Left cardiac atrium (tissue), 4 donors: ENCODE measurements around the gene TMEM258. TPM values are rescaled to one million over a fixed set of nuclear protein-coding genes. Genes with fewer than 3 reads are reported as not detected.

Source experiments
- ATAC-seq, 2 donors: fragments of 200-7000 bp; cut with Tn5 transposase; one replicate each; pipeline ENCODE4 v1.9.1; 2020; ENCODE audit warnings: mild to moderate bottlenecking in 2 of 2, moderate library complexity in 2 of 2
- DNase-seq: peaks from one replicate; pipeline ENCODE4 v3.0.0-alpha.2; 2020
- intact Hi-C, 2 donors: fragments of 100-400 bp; cut with DNase I; formaldehyde crosslinking; loops; one replicate each; pipeline versions ENCODE4 v1.14.1 to v1.15.1; 2022 to 2023
- total RNA-seq, 2 donors: library from RNA; stranded (reverse); fragmentation: NEBNext Ultra II Directional; extraction: Animal tissue kit (Norgen Biotek cat#: 25700); gene quantifications; one replicate each; pipeline ENCODE4 v1.2.1, GENCODE V29; 2021
- donor health status: DM: no; HTN: yes; CAD: no.
- donor health status: DM: no; HTN: yes; CAD: no; lungs with severe emphysema.
- donor health status: DM: yes; HTN: yes; CAD: no.
- donor health status: Dilated cardiomyopathy.

The TMEM258 gene
- total RNA-seq, 2 donors from 2014 or later, result 112 to 114 TPM

DNA sequence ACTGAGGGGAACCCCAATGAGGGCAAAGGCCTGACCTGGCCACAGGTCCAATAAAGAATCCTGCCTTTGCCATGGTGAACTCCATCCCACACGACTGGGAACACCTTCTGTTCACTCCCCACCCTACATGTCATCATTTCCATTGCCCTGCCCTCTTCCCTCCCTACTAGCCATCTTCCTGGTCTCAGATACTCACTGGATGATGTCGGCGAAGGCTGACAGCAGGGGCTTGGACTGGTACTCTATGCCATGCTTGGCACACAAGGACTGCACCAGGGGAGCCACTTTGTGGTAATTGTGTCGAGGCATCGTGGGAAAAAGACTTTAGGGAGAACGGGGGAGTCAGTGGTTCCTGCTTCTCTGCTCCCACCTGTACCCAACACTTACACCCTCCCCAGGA lies 10.2 kb upstream of the TMEM258 start:
- ATAC-seq (no peak), DNase-seq (no peak)
- intact Hi-C loops, result loop anchor here in 1 of 2 donors (5.0 to 10.0 kb wide), 3 partner anchors 62 to 272 kb away; partner anchors contain the start of gene BEST1

DNA sequence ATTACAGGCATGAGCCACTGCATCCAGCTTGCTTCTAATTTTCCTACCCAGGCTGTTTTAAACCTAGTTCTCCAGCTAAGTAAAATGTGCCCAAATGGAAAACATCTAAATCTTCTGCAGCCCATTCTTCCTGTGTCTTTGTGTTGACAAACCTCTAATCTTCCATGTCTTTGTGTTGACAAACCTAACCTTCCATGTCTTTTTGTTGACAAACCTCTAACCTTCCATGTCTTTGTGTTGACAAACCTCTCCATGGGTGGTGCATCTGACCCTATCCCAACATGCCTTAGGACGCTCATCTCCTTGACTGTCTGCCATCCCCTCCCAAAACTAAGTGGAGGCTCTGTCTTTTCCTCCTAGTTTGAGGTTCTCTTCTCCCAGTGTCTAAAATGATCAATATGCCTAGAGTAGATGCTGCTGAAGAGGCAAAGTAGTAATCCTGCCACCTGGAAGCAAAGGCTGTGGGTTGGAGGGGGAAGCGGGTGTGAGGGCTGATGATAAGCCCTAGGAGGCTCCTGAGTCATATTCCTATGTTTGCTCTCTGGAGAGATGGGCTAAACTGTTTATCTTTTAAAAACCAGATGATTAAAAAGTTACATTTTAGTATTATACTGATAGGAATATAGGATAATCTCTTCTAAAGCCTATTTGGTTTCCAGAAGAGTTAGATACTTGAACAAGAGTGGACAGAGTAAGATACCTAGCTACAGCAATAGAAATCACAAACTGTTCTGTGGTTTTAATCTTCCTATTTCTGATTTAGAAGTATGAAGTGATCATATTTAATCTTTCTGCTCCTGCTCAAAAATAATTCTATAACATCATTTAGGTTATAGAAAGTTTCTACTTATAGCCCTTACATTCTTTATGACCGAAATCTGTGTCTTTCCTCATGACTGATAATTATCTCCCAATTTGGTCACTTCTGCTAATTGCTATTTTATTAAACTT lies 8.2 kb upstream of the TMEM258 start:
- ATAC-seq (no peak), DNase-seq (no peak)
- intact Hi-C loops, result loop anchor here in 1 of 2 donors (5.0 to 10.0 kb wide), 3 partner anchors 64 to 274 kb away; partner anchors contain the start of gene BEST1

DNA sequence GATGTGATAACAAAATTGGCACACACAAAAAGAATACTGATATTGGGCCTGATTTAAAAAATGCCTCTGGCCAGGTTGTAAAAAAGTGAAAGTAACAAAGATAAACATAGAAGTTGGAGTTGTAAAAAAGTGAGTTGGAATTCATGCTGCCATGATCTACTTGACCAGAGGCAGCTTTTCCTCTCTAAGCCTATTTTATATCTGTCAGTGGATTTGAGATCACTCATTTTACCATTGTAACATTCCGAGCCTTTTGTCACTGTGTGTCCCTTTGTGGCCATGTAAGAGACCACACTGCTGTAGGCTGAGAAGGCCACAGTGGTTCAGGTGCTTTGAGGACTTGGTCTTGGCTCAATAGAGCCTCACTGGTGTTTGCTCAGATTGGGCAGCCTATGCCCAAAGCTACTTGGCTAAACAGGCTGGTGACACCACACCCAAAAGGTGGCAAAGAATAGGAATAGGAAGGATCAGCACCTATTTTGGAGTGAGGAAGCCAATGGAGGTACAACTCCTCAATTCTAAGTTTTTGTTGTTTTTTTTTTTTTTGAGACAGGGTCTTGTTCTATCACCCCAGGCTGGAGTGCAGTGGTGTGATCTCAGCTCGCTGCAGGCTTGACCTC lies 7.4 kb upstream of the TMEM258 start:
- DNase-seq (no peak), ATAC-seq (no peak)
- intact Hi-C loops, result loop anchor here (5.0 to 10.0 kb wide), 5 partner anchors 65 to 308 kb away; partner anchors contain the start of gene BEST1 (in 1 of the 2)

DNA sequence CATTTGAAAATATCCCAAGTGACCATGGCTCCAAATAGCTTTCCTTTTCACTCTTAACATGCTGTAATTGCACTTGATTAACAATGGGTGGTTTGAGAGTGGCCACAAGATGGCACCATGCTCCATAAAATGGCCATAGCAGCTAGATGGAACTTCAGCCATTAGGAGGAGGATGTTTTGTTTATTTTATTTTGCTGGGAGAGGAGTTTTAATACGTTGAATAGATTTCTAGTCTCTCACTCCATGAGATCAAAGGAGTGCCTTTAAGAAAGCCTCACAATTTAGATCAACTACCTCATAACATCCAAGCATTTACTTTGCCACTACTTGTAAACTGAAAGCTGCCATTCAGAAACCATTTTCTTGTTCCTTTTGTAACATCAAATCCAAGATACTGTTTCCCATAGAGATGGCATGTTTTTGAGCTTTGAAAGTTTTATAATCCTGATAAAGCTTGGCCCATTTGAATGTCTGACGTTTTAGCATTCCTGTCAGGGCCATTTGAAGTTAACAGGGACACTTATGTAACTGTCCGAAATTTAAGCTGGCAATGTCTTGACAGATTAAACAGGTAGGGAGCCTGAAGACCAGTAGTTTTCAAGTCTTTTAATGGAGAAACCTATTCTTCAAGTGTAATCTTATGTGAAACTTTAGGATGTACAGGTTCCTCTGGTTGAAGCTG lies 5.0 kb upstream of the TMEM258 start:
- intact Hi-C loops, result loop anchor here in 1 of 2 donors (2.0 to 5.0 kb wide), 4 partner anchors 100 to 310 kb away; no protein-coding TSS in a partner anchor
- ATAC-seq (peak; percentile 15 to 38), DNase-seq (peak; percentile 82)

DNA sequence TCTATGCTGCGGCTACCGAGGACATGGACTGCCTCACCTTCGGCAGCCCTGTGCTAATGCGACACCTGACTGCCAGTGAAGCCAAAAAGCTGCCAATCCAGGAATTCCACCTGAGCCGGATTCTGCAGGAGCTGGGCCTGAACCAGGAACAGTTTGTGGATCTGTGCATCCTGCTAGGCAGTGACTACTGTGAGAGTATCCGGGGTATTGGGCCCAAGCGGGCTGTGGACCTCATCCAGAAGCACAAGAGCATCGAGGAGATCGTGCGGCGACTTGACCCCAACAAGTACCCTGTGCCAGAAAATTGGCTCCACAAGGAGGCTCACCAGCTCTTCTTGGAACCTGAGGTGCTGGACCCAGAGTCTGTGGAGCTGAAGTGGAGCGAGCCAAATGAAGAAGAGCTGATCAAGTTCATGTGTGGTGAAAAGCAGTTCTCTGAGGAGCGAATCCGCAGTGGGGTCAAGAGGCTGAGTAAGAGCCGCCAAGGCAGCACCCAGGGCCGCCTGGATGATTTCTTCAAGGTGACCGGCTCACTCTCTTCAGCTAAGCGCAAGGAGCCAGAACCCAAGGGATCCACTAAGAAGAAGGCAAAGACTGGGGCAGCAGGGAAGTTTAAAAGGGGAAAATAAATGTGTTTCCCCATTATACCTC lies 3.6 kb upstream of the TMEM258 start:
- ATAC-seq (no peak), DNase-seq (no peak)
- intact Hi-C loops, result loop anchor here in 1 of 2 donors (2.0 to 5.0 kb wide), 4 partner anchors 101 to 311 kb away; no protein-coding TSS in a partner anchor

DNA sequence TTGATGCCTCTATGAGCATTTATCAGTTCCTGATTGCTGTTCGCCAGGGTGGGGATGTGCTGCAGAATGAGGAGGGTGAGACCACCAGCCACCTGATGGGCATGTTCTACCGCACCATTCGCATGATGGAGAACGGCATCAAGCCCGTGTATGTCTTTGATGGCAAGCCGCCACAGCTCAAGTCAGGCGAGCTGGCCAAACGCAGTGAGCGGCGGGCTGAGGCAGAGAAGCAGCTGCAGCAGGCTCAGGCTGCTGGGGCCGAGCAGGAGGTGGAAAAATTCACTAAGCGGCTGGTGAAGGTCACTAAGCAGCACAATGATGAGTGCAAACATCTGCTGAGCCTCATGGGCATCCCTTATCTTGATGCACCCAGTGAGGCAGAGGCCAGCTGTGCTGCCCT lies 3.1 kb upstream of the TMEM258 start:
- intact Hi-C loops, result loop anchor here in 1 of 2 donors (5.0 kb wide), 2 partner anchors 102 to 312 kb away; no protein-coding TSS in a partner anchor
- no peak for DNase-seq
- no peak for ATAC-seq

DNA sequence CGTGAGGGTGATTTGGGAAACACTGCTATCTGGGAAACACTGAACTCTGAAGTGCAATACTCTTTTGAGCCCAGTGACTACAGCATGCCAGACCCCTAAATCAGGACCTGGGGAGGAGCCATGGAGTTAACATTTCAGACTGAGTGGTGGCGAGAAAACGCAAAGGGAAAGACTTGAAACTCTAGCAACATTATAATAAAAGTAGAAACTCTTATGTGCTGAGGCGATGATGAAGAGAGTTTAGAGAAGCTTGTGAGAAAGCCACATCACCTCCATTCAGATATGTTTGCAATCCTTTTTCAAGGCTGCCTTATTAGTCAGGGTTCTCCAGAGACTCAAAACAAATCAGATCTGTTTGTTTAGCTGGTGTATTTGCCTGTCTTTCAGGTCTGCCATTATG lies 2.2 kb upstream of the TMEM258 start:
- intact Hi-C loops, result no loop called here
- ATAC-seq (no peak), DNase-seq (no peak)

DNA sequence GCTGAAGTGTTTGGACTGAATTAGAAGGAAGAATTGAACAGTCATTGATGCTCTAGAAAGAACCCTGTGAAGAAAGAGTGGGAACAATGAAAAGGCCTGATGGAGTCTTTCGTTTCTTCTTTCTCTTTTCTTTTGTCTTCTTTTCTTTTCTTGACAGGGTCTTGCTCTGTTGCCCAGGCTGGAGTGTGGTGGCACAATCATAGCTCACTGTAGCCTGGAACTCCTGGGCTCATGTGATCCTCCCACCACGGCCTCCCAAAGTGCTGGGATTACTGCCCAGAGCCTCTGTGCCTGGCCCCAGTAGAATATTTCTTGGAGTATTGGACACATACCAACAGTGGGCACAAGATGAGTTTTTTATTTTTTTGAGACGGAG lies 1.4 kb upstream of the TMEM258 start:
- no peak for DNase-seq
- no peak for ATAC-seq
- intact Hi-C loops, result no loop called here

DNA sequence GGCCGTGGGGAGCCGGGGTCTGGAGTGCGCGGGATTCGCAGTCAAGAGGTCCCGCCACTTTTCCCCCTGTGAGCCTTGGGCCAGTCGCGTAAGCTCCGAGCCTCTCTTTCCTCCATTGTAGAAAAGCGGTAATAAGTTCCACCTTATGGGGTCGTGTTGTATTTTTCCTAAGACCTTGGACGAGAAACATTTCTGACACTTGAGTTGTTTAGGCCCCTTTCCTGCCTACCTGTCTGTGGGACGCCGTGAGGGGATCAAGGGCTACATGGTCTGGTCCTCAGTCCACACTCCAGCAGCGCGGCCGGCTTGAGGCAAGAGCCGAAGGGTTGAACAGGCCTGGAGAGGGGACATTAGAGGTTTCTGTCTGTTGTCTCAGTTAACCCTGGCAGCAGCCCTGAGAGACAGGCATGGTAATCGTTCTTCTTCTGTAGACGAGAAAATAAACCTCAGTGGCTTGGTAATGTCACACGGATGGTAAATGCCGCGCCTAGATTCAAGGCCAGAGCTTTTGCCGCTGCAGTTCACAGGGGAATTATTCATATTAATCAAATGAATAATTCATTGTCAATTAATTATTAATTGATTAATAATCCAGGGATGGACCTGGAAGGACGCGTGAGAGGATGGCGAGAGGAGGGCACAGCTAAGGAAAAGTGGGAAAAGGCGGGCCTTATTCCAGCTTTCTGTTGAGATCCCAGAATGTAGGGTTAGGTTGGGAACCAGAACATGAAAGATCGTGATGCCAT lies 857 bp upstream of the TMEM258 start:
- intact Hi-C loops, result no loop called here
- ATAC-seq, result no peak
- DNase-seq, result no peak

DNA sequence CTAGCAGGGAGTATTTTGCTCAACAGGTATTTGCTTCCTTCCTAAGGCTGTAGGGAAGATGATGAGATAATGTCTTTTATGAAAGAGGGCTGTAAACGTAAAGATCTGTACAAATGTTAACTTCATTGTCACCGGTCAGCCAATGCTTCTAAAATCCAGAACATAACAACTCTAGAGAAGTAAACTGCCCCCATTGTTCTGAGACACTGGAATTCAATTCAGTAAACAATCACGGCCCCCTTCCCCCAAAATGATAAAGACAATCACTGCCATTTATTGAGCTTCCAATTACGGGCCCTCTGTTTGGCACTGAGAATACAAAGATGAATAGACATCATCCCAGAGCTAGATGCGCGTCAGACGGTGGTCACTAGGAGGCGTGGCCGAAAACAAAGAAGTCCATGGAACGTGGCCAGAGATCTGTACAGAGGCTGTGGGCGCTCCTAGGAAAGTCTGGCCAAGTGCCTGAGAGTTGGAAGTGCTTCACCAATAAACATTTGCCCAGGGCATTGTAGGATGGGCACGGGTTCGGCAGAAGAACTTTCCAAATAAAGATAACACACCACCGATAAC lies 576 bp downstream of the TMEM258 start:
- intact Hi-C loops, result no loop called here
- peak; percentile 86 for DNase-seq
- ATAC-seq, result peak; percentile 74 to 77

DNA sequence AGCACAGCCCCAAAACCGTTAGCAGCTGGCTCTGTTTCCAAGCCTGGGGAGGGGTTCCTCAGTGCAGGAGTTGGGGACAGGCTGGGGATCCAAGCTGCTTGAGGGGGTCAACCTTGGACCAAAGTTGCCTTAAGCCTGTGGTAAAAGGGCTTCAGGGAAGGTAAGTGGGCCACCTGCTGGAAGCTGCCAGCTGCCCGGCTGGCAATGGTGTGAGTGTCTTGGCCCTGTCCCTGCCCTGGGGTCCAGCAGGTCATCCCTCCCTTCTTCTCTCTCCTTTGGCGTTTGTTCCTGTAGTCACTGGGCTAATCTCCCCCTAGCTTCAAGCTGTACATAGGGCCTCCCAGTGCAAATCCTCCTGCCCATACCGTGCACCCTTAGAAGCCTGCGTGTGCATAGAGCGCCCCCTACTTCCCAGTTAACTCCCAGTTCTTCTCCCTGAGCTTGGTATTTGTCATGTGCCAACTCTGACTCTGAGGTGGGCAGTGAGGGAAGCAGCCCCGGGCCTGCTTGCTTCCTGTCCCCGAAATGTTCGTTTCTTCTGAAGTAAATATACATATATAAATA lies 4.4 kb downstream of the TMEM258 start:
- no peak for DNase-seq
- peak in 1 of 2 donors; percentile 4 for ATAC-seq
- intact Hi-C loops, result no loop called here

DNA sequence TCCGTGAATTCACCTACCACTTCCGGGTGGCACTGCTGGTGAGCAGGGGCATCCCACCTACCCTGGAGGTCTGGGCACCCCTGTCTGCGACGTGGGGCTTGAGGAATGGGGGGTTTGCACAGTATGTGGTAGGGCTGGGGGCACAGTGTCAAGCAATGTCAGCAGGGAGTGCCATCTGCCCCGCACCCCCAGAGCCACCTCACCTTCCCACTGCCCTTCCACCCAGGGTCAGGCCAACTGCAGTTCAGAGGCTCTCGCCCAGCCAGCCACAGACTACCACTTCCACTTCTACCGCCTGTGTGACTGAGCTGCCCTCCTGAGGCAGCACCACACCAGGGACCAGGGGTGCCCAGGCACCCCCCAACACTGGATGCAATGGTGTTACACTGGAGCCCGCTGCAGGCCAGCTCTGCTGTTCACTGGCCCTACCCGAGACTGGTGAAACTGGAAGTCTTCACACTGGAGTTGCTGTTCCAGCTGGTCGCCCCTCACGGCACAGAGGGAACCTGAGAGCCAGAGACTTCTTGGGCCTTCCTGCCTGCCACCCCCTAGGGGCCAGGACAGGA lies 6.5 kb downstream of the TMEM258 start:
- intact Hi-C loops, result no loop called here
- DNase-seq (no peak), ATAC-seq (no peak)

DNA sequence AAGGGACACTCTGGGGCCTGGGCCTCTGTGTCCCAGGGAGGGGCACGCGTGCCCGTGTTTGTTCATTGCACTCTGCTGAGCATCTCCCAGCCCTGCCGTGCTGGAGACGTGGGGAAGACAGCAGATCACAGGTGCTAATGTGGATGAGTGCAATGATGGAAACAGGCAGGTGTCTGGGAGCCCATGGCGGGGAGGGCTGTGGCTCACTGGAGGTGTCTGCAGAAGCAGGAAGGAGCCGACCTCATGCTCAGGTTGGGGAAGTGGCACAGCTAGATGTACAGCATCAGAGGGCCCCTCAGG lies 7.9 kb downstream of the TMEM258 start:
- ATAC-seq (no peak), DNase-seq (no peak)
- intact Hi-C loops, result no loop called here

DNA sequence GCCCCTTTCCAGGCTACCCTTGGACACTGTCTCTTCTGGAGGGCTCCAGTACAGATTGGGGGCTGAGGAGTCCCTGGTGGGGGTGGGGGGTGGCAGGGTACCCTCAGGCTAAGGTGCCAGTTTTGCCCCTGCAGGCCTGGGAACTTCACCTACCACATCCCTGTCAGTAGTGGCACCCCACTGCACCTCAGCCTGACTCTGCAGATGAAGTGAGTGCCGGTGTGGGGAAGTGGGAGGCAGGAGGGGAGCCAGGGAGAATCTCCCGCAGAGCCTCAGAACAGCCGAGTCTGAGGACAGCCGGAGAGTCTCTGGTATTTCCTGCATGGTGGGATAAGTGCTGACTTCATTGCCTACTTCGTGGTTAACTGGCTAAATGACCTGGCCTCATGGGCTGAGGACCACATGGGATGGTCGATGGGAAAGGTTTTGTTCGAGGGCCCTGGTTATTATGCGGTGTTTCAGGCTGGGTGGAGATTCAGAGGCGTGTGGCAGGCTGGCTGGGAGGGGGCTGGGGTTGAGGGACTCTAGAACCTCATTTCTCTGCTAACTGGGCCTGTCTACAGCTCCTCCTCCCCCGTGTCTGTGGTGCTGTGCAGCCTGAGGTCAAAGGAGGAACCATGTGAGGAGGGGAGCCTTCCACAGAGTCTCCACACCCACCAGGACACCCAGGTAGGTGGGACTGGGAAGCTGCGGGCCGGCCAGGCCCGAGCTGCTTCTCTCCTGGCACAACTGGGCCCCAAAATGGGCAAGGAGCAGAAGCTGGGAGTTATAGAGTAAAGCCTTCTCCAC lies 8.5 kb downstream of the TMEM258 start:
- intact Hi-C loops, result no loop called here
- DNase-seq (no peak), ATAC-seq (no peak)

DNA sequence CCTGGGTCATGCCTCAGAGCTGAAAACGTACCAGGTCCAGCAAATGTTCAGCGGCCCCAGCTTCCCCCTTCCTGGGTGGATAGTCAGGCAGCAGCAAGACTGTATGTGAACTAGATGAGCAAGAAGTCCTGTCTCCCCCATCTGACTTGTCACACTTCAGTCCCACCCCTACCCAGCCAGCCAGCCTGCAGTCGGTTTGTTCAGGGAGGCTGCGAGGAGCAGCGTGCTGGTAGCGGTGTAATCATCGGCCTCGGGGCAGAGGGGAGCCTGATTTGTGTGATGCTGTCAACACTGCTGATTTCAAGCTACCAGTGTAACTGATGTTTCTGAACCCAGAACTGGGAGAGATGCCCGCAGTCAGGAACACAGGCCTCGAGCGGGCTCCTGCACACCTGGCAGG lies 9.6 kb downstream of the TMEM258 start:
- ATAC-seq, result no peak
- intact Hi-C loops, result no loop called here
- no peak for DNase-seq

DNA sequence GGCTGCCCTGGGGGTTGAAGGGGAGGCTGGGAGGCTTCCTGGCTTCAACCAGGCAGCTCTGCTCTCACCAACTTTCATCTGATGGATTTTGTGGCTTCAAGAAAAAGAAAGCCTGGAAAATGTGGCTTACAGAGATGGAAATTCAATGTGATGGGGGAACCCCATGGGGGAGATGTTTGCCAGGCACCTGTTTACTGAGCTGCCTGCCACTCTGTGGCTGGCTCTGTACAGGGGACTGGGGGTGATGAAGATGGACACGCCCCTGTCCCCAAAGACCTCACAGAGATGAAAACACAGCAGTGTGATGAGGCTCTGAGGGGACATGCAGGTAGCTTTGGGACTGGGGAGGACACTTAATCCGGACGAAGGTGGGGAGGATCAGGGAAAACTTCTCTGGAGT lies 10.1 kb downstream of the TMEM258 start:
- intact Hi-C loops, result no loop called here
- ATAC-seq (no peak), DNase-seq (no peak)

DNA sequence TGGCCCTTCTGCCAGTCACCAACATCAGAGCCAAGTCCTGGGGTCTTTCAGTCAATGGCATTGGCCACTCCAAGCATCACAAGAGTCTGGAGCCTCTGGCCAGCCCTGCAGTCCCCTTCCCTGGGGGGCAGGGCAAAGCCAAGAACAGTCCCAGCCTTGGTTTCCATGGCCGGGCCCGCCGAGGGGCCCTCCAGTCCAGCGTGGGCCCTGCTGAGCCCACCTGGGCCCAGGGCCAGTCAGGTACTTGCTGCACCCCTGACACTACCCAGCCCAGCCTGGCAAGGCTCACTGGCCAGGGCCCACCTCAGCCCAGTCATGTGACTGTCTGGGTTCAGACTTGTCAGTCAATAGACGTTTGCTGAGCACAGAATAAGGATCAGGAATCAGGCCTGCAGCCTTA lies 10.8 kb downstream of the TMEM258 start:
- ATAC-seq (no peak), DNase-seq (no peak)
- intact Hi-C loops, result no loop called here
